Adrenal gland (tissue), 12 donors: Measurements from ENCODE around the gene RAD51B. TPM values are rescaled to one million over a fixed set of nuclear protein-coding genes. Genes with fewer than 3 reads are reported as not detected.

Experiments used
- DNase-seq, 7 donors: peaks; one replicate each; pipeline ENCODE4 v3.0.0-alpha.2; 2019 to 2020
- H3K27ac ChIP-seq, 5 donors: fragments of 200-600 bp; sonication (generic) in 4 of 5; 1 replicate in 3 of 5; 2 replicates in 2 of 5; pipeline versions ENCODE4 v1.5.1 to v1.8.0; 2016 to 2020; ENCODE audit warnings: mild to moderate bottlenecking in 1 of 5
- H3K27me3 ChIP-seq: fragments of 200-600 bp; 2 replicates; pipeline ENCODE4 v1.8.0; 2021
- H3K36me3 ChIP-seq, 2 donors: fragments of 200-600 bp; replicated peaks in 1 of 2; 1 replicate in 1 of 2; 2 replicates in 1 of 2; pipeline versions ENCODE4 v1.5.1 to v1.8.0; 2018 to 2022
- H3K4me1 ChIP-seq, 2 donors: fragments of 200-600 bp; replicated peaks in 1 of 2; 1 replicate in 1 of 2; 2 replicates in 1 of 2; pipeline versions ENCODE4 v1.5.1 to v1.8.0; 2018 to 2021
- H3K4me3 ChIP-seq, 4 donors: fragments of 200-600 bp; sonication (generic) in 3 of 4; one replicate each; pipeline ENCODE4 v1.5.1; 2016 to 2018
- H3K9me3 ChIP-seq, 3 donors: fragments of 200-600 bp; sonication (generic) in 1 of 3; replicated peaks in 1 of 3; 1 replicate in 2 of 3; 2 replicates in 1 of 3; pipeline versions ENCODE4 v1.5.1 to v1.8.0; 2016 to 2021
- POLR2A ChIP-seq, 2 donors: fragments of 450-650 bp; IDR thresholded peaks; one replicate each; pipeline ENCODE4 v1.6.1; 2017; ENCODE audit warnings: antibody characterized with exemption in 2 of 2, mild to moderate bottlenecking in 2 of 2, moderate library complexity in 1 of 2
- WGBS, 4 donors: extraction: QIAGEN DNeasy Blood & Tissue Kit in 2 of 4; methylation state at CpG; one replicate each; pipeline versions ENCODE4 v1.1.5 to v1.1.7; 2013 to 2017; 5-methylcytosine and 5-hydroxymethylcytosine counted together
- intact Hi-C, 2 donors: fragments of 100-400 bp; cut with DNase I; formaldehyde crosslinking; loops; one replicate each; pipeline versions ENCODE4 v1.14.1 to v1.15.0; 2022 to 2023
- polyA plus RNA-seq, 3 donors: library from polyadenylated mRNA; stranded (reverse); fragments of 200-250 nt in 2 of 3; fragments of 350-450 nt in 1 of 3; fragmentation: Illumina TruSeq in 1 of 3; extraction: RNeasy Lipid Tissue Mini Kit (QIAGEN cat#74804) in 1 of 3; gene quantifications; one replicate each; pipeline ENCODE4 v1.2.3, GENCODE V29; 2013 to 2014
- total RNA-seq, 9 donors: library from RNA; depleted of rRNA in 4 of 9; stranded (reverse); fragments of >200 nt in 4 of 9; fragments of 120-200 nt in 1 of 9; fragmentation: NEBNext Ultra II Directional in 1 of 9; extraction: Animal tissue kit (Norgen Biotek cat#: 25700) in 1 of 9; gene quantifications; one replicate each; pipeline versions ENCODE4 v1.1.0 to v1.2.4, GENCODE V29; 2013 to 2023
- TF ChIP-seq, protein P1 (sequence below), 6 experiments: fragments of 450-650 bp in 4 of 6; fragments of 200-600 bp in 2 of 6; sonication (generic) in 1 of 6; IDR thresholded peaks; 1 replicate in 5 of 6; 2 replicates in 1 of 6; pipeline versions ENCODE4 v1.5.1 to v1.8.0; 2016 to 2021; ENCODE audit warnings: antibody characterized with exemption in 6 of 6, mild to moderate bottlenecking in 2 of 6, moderate library complexity in 1 of 6
- donor health status: healthy with polysubstance abuse.
- donor health status: Bipolar disorder and iron deficiency.
- donor health status: DM: yes; HTN: yes; CAD: no.
- donor health status: DM: no; HTN: no; CAD: no.
- donor health status: DM: no; HTN: no; CAD: no.
- donor health status: DM: yes; HTN: yes; CAD: no.

RAD51B gene
- total and polyA plus RNA-seq, 12 donors, result 2.3 to 24.6 (median 12.4) TPM

- Histone ChIP-seq H3K27me3 (no peaks in the 10 kb centered on the region), H3K9me3 (peaks cover 3 to 15% (median 3%) of the 10 kb centered on the region in 3 donors), H3K4me1 (peaks cover 12 to 26% of the 10 kb centered on the region in 2 donors), H3K36me3 (no peaks in the 10 kb centered on the region), H3K27ac (peak overlapping the region in 1 of 5 donors; percentile 75), H3K4me3 (no peak overlapping the region)
- intact Hi-C loops, result no loop called here
- TF ChIP-seq, protein P1, sequence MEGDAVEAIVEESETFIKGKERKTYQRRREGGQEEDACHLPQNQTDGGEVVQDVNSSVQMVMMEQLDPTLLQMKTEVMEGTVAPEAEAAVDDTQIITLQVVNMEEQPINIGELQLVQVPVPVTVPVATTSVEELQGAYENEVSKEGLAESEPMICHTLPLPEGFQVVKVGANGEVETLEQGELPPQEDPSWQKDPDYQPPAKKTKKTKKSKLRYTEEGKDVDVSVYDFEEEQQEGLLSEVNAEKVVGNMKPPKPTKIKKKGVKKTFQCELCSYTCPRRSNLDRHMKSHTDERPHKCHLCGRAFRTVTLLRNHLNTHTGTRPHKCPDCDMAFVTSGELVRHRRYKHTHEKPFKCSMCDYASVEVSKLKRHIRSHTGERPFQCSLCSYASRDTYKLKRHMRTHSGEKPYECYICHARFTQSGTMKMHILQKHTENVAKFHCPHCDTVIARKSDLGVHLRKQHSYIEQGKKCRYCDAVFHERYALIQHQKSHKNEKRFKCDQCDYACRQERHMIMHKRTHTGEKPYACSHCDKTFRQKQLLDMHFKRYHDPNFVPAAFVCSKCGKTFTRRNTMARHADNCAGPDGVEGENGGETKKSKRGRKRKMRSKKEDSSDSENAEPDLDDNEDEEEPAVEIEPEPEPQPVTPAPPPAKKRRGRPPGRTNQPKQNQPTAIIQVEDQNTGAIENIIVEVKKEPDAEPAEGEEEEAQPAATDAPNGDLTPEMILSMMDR (IDR thresholded peaks at IDR 0.05), result no peak
- TF ChIP-seq POLR2A (IDR thresholded peaks at IDR 0.05), result no peak
- 67 to 80% (median 69%) methylated on average over 6 of the region's 6 CpGs for WGBS, 4 donors
- peak in 3 of 7 donors; percentile 16 to 55 (median 26) for DNase-seq
These were observed 802.1 kb downstream of the RAD51B start for GRCh38 chr14:68621400-68622365.

GRCh38 chr14:68622856-68623255 is 803.3 kb downstream of the RAD51B start:
- intact Hi-C loops, result no loop called here

GRCh38 chr14:68623307-68623706 is 803.7 kb downstream of the RAD51B start:
- Histone ChIP-seq H3K4me3 (no peak overlapping the region), H3K9me3 (peaks cover 0 to under 1% (median 0%) of the 10 kb centered on the region in 3 donors), H3K27me3 (no peaks in the 10 kb centered on the region), H3K36me3 (no peaks in the 10 kb centered on the region), H3K4me1 (peaks cover 20 to 34% of the 10 kb centered on the region in 2 donors), H3K27ac (no peak overlapping the region)
- intact Hi-C loops, result no loop called here
- WGBS, 4 donors, result 96 to 98% (median 97%) methylated on average over 3 of the region's 3 CpGs
- DNase-seq, result peak in 1 of 7 donors; percentile 11
- TF ChIP-seq, protein P1 (IDR thresholded peaks at IDR 0.05), result no peak
- TF ChIP-seq POLR2A (IDR thresholded peaks at IDR 0.05), result no peak

More at GRCh38 chr14:68622856-68623255, 803.3 kb downstream of the RAD51B start:
- H3K4me3 ChIP-seq, result no peak overlapping the region
- H3K27me3 ChIP-seq, result no peaks in the 10 kb centered on the region
- DNase-seq, result peak in 2 of 7 donors; percentile 8 to 29
- peaks cover 0 to 5% (median 0%) of the 10 kb centered on the region in 3 donors for H3K9me3 ChIP-seq
- H3K27ac ChIP-seq, result no peak overlapping the region
- H3K4me1 ChIP-seq, result peaks cover 20 to 34% of the 10 kb centered on the region in 2 donors
- no peaks in the 10 kb centered on the region for H3K36me3 ChIP-seq
- 78 to 98% (median 91%) methylated on average over 5 of the region's 5 CpGs for WGBS, 4 donors
- TF ChIP-seq, protein P1 (IDR thresholded peaks at IDR 0.05), result no peak
- no peak for TF ChIP-seq POLR2A (IDR thresholded peaks at IDR 0.05)

DNA sequence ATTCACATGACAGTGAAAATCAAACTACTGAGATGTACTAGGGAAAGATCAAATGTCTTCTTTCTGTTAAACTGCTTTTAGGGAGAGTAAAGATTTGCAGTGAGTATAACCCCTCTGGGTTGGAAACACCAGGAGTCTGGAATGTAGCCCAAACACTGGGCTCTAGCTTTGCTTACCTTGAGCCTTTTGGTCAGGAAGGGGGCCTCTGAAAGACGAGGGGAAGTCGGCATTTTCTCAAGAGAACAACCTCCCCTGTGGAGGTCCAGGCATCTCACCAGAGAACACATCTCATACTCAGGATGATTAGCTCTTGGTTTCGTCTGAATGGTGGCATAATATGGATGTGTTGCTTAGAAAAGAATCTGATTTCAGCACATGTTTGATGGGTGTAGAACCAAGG is 804.2 kb downstream of the RAD51B start:
- H3K27ac ChIP-seq, result no peak overlapping the region
- intact Hi-C loops, result no loop called here
- peaks cover 20 to 34% of the 10 kb centered on the region in 2 donors for H3K4me1 ChIP-seq
- H3K27me3 ChIP-seq, result no peaks in the 10 kb centered on the region
- H3K36me3 ChIP-seq, result no peaks in the 10 kb centered on the region
- no peaks in the 10 kb centered on the region for H3K9me3 ChIP-seq
- TF ChIP-seq, protein P1 (IDR thresholded peaks at IDR 0.05), result no peak
- TF ChIP-seq POLR2A (IDR thresholded peaks at IDR 0.05), result no peak
- no peak overlapping the region for H3K4me3 ChIP-seq
- WGBS, 4 donors, result 87 to 97% (median 92%) methylated on average over 3 of the region's 3 CpGs
- DNase-seq, result peak in 2 of 7 donors; percentile 10 to 43
